Measurements from ENCODE around the gene EFCAB10. TPM values are rescaled to one million over a fixed set of nuclear protein-coding genes. Genes with fewer than 3 reads are reported as not detected.
"Not testable (repeated sequence)": the region's sequence is repeated elsewhere in the genome, so short reads cannot be mapped to it uniquely, and the experiment has no call there.

Gene EFCAB10
- total RNA-seq, 1 donor from 2014 or later, result 1.6 TPM

GRCh38 chr7:105521717-105522463, 59.4 kb downstream of the EFCAB10 start, which contains the start of gene PUS7:
TSS of gene PUS7 (minus strand) at chr7:105522271. CDS start at chr7:105508512, 13,759 bp downstream.
- Histone ChIP-seq H3K9me3 (no peaks in the 10 kb centered on the region), H3K27me3 (no peaks in the 10 kb centered on the region), H3K27ac (peak within 1 kb of the TSS; percentile 92), H3K4me3 (peak within 1 kb of the TSS; percentile 90), H3K4me1 (peaks cover 12% of the 10 kb centered on the region), H3K36me3 (no peaks in the 10 kb centered on the region)
- peak; percentile 94 for DNase-seq
- intact Hi-C loops (cut with DNase I), result no loop called here
- ATAC-seq, result peak; percentile 97
- no peak for TF ChIP-seq CTCF (IDR thresholded peaks at IDR 0.05)

- peak; percentile 79 for ATAC-seq
- Histone ChIP-seq H3K9me3 (no peaks in the 10 kb centered on the region), H3K27ac (peak overlapping the region; percentile 92), H3K36me3 (no peaks in the 10 kb centered on the region), H3K4me1 (peaks cover 12% of the 10 kb centered on the region), H3K4me3 (peak overlapping the region; percentile 90), H3K27me3 (no peaks in the 10 kb centered on the region)
- DNase-seq, result peak; percentile 84
- intact Hi-C loops (cut with DNase I), result no loop called here
- TF ChIP-seq CTCF (IDR thresholded peaks at IDR 0.05), result no peak
These were observed 60.1 kb downstream of the EFCAB10 start for GRCh38 chr7:105521027-105521716.

GRCh38 chr7:105520620-105521019, 60.7 kb downstream of the EFCAB10 start:
- peaks cover 12% of the 10 kb centered on the region for H3K4me1 ChIP-seq
- DNase-seq; intact Hi-C loops (cut with DNase I); ATAC-seq; H3K27me3 ChIP-seq; H3K27ac ChIP-seq; H3K36me3 ChIP-seq; H3K9me3 ChIP-seq: not testable (repeated sequence)
- peak overlapping the region; percentile 90 for H3K4me3 ChIP-seq

GRCh38 chr7:105519353-105519752, 61.9 kb downstream of the EFCAB10 start:
- Histone ChIP-seq H3K36me3 (no peaks in the 10 kb centered on the region), H3K27me3 (no peaks in the 10 kb centered on the region), H3K9me3 (no peaks in the 10 kb centered on the region), H3K4me3 (no peak overlapping the region), H3K27ac (no peak overlapping the region), H3K4me1 (peaks cover 12% of the 10 kb centered on the region)
- intact Hi-C loops (cut with DNase I), result no loop called here
- DNase-seq, result no peak
- ATAC-seq, result no peak
- no peak for TF ChIP-seq CTCF (IDR thresholded peaks at IDR 0.05)

GRCh38 chr7:105515610-105516009, 65.7 kb downstream of the EFCAB10 start:
- H3K9me3 ChIP-seq; H3K27me3 ChIP-seq; H3K4me1 ChIP-seq; H3K4me3 ChIP-seq; ATAC-seq; H3K36me3 ChIP-seq; DNase-seq; intact Hi-C loops (cut with DNase I); H3K27ac ChIP-seq: not testable (repeated sequence)

Other genes starting within 250 kb of the EFCAB10 start
- 48.5 TPM for gene SRPK2, start 192.6 kb downstream of the EFCAB10 start, total RNA-seq
- 10.9 TPM for gene PUS7, start 59.2 kb downstream of the EFCAB10 start, total RNA-seq
- 14.8 TPM for gene RINT1, start 49.3 kb downstream of the EFCAB10 start, total RNA-seq